GM19395 (cell line): ENCODE data around the gene DAB2IP.

ENCODE experiments used
- ATAC-seq: cut with Tn5 transposase; IDR thresholded peaks from one replicate; pipeline ENCODE4 v1.9.1; 2021; ENCODE audit warnings: mild to moderate bottlenecking, moderate library complexity; ENCODE audit not compliant: unreplicated experiment

DAB2IP gene

GRCh38 chr9:121700165-121700831 lies 48.9 kb downstream of the DAB2IP start:
- no peak for ATAC-seq

- ATAC-seq, result no peak
Measured at GRCh38 chr9:121700832-121701419, 49.5 kb downstream of the DAB2IP start.

- ATAC-seq, result no peak
Measured at GRCh38 chr9:121701736-121702261, 50.4 kb downstream of the DAB2IP start.

GRCh38 chr9:121703014-121703734 lies 51.7 kb downstream of the DAB2IP start:
- ATAC-seq, result no peak

- ATAC-seq, result no peak
Measured at GRCh38 chr9:121704281-121704680, 52.8 kb downstream of the DAB2IP start.

GRCh38 chr9:121706149-121706750 lies 54.8 kb downstream of the DAB2IP start:
- ATAC-seq, result no peak

GRCh38 chr9:121707477-121708424 lies 56.3 kb downstream of the DAB2IP start:
- peak; percentile 98 for ATAC-seq

GRCh38 chr9:121708768-121709488 lies 57.5 kb downstream of the DAB2IP start:
- no peak for ATAC-seq

GRCh38 chr9:121709798-121710197 lies 58.4 kb downstream of the DAB2IP start:
- ATAC-seq, result no peak

- no peak for ATAC-seq
Measured at GRCh38 chr9:121711281-121711680, 59.8 kb downstream of the DAB2IP start.

GRCh38 chr9:121711797-121712196 lies 60.4 kb downstream of the DAB2IP start:
- no peak for ATAC-seq

- no peak for ATAC-seq
Measured at GRCh38 chr9:121713400-121714070, 62.1 kb downstream of the DAB2IP start.

- no peak for ATAC-seq
Measured at GRCh38 chr9:121714075-121714705, 62.8 kb downstream of the DAB2IP start.

- ATAC-seq, result no peak
Measured at GRCh38 chr9:121714873-121715272, 63.4 kb downstream of the DAB2IP start.

- no peak for ATAC-seq
Measured at GRCh38 chr9:121717141-121717991, 65.9 kb downstream of the DAB2IP start.

- no peak for ATAC-seq
Measured at GRCh38 chr9:121718084-121718483, 66.7 kb downstream of the DAB2IP start.

GRCh38 chr9:121718501-121718900 lies 67.1 kb downstream of the DAB2IP start:
- ATAC-seq, result no peak
